Measurements from ENCODE around the gene CAB39. TPM values are rescaled to one million over a fixed set of nuclear protein-coding genes. Genes with fewer than 3 reads are reported as not detected.

Gene CAB39
- total and polyA plus RNA-seq, 2 donors (not counting 1 experiment from before 2014, with no cell fraction given): 21.7 to 75.7 TPM

DNA sequence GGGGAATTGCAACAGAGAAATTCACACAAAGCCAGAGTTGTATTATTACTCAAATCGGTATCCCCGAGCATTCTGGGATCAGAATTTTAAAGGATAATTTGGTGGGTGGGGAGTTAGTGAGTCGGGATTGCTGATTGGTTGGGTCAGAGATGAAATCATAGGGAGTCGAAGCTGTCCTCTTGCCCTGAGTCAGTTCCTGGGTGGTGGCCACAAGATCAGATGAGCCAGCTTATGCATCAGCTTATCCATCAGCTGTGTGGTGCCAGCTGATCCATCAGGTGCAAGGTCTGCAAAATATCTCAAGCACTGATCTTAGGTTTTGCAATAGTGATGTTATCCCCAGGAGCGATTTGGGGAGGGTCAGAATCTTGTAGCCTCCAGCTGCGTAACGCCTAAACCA lies 117.8 kb downstream of the CAB39 start:
- Mint-ChIP-seq H3K4me3 (no peak overlapping the region), H3K27ac (no peak overlapping the region), H3K4me1 (peaks cover 2% of the 10 kb centered on the region), H3K27me3 (peaks cover 41% of the 10 kb centered on the region), H3K9me3 (ENCODE audit: insufficient read depth) (no peaks in the 10 kb centered on the region)
- ATAC-seq (ENCODE audit: low read depth) (no peak), DNase-seq (no peak)
- intact Hi-C loops (cut with micrococcal nuclease): no loop called here
- Histone ChIP-seq H4K20me1 (ENCODE audit: control insufficient read depth, insufficient read depth, low read length, poor library complexity, severe bottlenecking) (no peaks in the 10 kb centered on the region), H3K9me3 (ENCODE audit: control extremely low read depth in 1 of 3, control insufficient read depth in 2 of 3, insufficient read depth in 1 of 3, low read length in 2 of 3) (peaks cover 0 to 5% (median 0%) of the 10 kb centered on the region in 3 donors), H3K9ac (ENCODE audit: low read length) (no peak overlapping the region), H3K27me3 (replicated peaks in 1 of 4; ENCODE audit: control extremely low read depth in 1 of 4, control insufficient read depth in 3 of 4, insufficient read depth in 4 of 4, low read length in 3 of 4) (peaks cover 0 to 44% (median 15%) of the 10 kb centered on the region in 4 experiments), H3K79me2 (ENCODE audit: control insufficient read depth, insufficient read depth, low read length) (no peaks in the 10 kb centered on the region), H3K4me3 (ENCODE audit: control extremely low read depth in 1 of 5, extremely low read depth in 1 of 5, insufficient read depth in 1 of 5, low read depth in 2 of 5, low read length in 4 of 5) (no peak overlapping the region), H3K4me1 (ENCODE audit: control insufficient read depth in 2 of 2, insufficient read depth in 2 of 2, low read length in 2 of 2) (peaks cover 9 to 11% of the 10 kb centered on the region in 2 donors), H3K4me2 (replicated peaks; ENCODE audit: low read depth, low read length, poor library complexity, severe bottlenecking) (no peak overlapping the region), H3K36me3 (replicated peaks in 1 of 2; ENCODE audit: control extremely low read depth in 1 of 2, control insufficient read depth in 1 of 2, extremely low read depth in 1 of 2, insufficient read depth in 2 of 2, low read length in 1 of 2) (no peaks in the 10 kb centered on the region), H2AFZ (ENCODE audit: insufficient read depth, low read depth, low read length, poor library complexity, severe bottlenecking) (no peak overlapping the region), H3K27ac (ENCODE audit: low read length in 2 of 2) (no peak overlapping the region)
- ChIA-PET POLR2A (interaction anchor here (0.6 kb wide), 1 partner anchor 1060 kb away, joined by 5 read pairs; no protein-coding TSS in a partner anchor), CTCF (interaction anchor here (1.0 to 1.5 kb wide), 2 partner anchors 17 to 157 kb away, joined by 6 read pairs; no protein-coding TSS in a partner anchor)
- TF ChIP-seq CTCF (IDR thresholded peaks at IDR 0.05) (no peak), EZH2 (IDR thresholded peaks at IDR 0.05; ENCODE audit: borderline replicate concordance, insufficient read depth, low read depth, low read length, poor library complexity, severe bottlenecking) (no peak)
- WGBS (ENCODE audit: insufficient coverage): 90% methylated on average over 2 of the region's 7 CpGs

- Mint-ChIP-seq H3K27ac (no peak overlapping the region), H3K4me3 (no peak overlapping the region), H3K4me1 (no peaks in the 10 kb centered on the region), H3K9me3 (ENCODE audit: insufficient read depth) (peaks cover 3% of the 10 kb centered on the region), H3K27me3 (peaks cover 21% of the 10 kb centered on the region)
- intact Hi-C loops (cut with micrococcal nuclease): no loop called here
- Histone ChIP-seq H3K9ac (ENCODE audit: low read length) (no peak overlapping the region), H3K9me3 (ENCODE audit: control extremely low read depth in 1 of 3, control insufficient read depth in 2 of 3, insufficient read depth in 1 of 3, low read length in 2 of 3) (peaks cover 0 to 14% (median 0%) of the 10 kb centered on the region in 3 donors), H3K27me3 (replicated peaks in 1 of 4; ENCODE audit: control extremely low read depth in 1 of 4, control insufficient read depth in 3 of 4, insufficient read depth in 4 of 4, low read length in 3 of 4) (peaks cover 0 to 2% (median 0%) of the 10 kb centered on the region in 4 experiments), H3K27ac (ENCODE audit: low read length in 2 of 2) (no peak overlapping the region), H4K20me1 (ENCODE audit: control insufficient read depth, insufficient read depth, low read length, poor library complexity, severe bottlenecking) (no peaks in the 10 kb centered on the region), H3K4me1 (ENCODE audit: control insufficient read depth in 2 of 2, insufficient read depth in 2 of 2, low read length in 2 of 2) (no peaks in the 10 kb centered on the region), H3K79me2 (ENCODE audit: control insufficient read depth, insufficient read depth, low read length) (no peaks in the 10 kb centered on the region), H3K4me3 (ENCODE audit: control extremely low read depth in 1 of 5, extremely low read depth in 1 of 5, insufficient read depth in 1 of 5, low read depth in 2 of 5, low read length in 4 of 5) (no peak overlapping the region), H3K36me3 (replicated peaks in 1 of 2; ENCODE audit: control extremely low read depth in 1 of 2, control insufficient read depth in 1 of 2, extremely low read depth in 1 of 2, insufficient read depth in 2 of 2, low read length in 1 of 2) (no peaks in the 10 kb centered on the region), H2AFZ (ENCODE audit: insufficient read depth, low read depth, low read length, poor library complexity, severe bottlenecking) (no peak overlapping the region), H3K4me2 (replicated peaks; ENCODE audit: low read depth, low read length, poor library complexity, severe bottlenecking) (no peak overlapping the region)
- DNase-seq (no peak), ATAC-seq (ENCODE audit: low read depth) (no peak)
- TF ChIP-seq EZH2 (IDR thresholded peaks at IDR 0.05; ENCODE audit: borderline replicate concordance, insufficient read depth, low read depth, low read length, poor library complexity, severe bottlenecking) (no peak), CTCF (IDR thresholded peaks at IDR 0.05) (no peak)
- ChIA-PET POLR2A (interaction anchor here (0.6 to 0.7 kb wide), 4 partner anchors 8 to 155 kb away, joined by 3 to 6 read pairs (median 4); no protein-coding TSS in a partner anchor), CTCF (interaction anchor here (0.8 to 2.5 kb wide), 6 partner anchors 11 to 147 kb away, joined by 3 to 16 read pairs (median 4); no protein-coding TSS in a partner anchor)
- WGBS (ENCODE audit: insufficient coverage): no CpG with 5 or more reads among the region's 2 CpGs
These were observed 127.7 kb downstream of the CAB39 start for GRCh38 chr2:230840301-230840700.

Data from B cell (primary cell).